ENCODE data around the gene PAPOLA.

Gene PAPOLA

GRCh38 chr14:96519970-96520369 lies 17.8 kb downstream of the PAPOLA start:
- peak; percentile 43 for DNase-seq (ENCODE audit: low read depth)
- TF ChIP-seq CTCF (IDR thresholded peaks at IDR 0.05; ENCODE audit: insufficient read depth, low read depth, low read length, missing control alignments), result no peak

GRCh38 chr14:96525452-96525851 lies 23.3 kb downstream of the PAPOLA start:
- TF ChIP-seq CTCF (IDR thresholded peaks at IDR 0.05; ENCODE audit: insufficient read depth, low read depth, low read length, missing control alignments), result no peak
- no peak overlapping the region for H3K4me3 ChIP-seq (ENCODE audit: low read depth, low read length)
- DNase-seq (ENCODE audit: low read depth), result no peak

More at GRCh38 chr14:96519970-96520369, 17.8 kb downstream of the PAPOLA start:
- H3K4me3 ChIP-seq (ENCODE audit: low read depth, low read length), result no peak overlapping the region

- H3K4me3 ChIP-seq (ENCODE audit: low read depth, low read length), result no peak overlapping the region
- TF ChIP-seq CTCF (IDR thresholded peaks at IDR 0.05; ENCODE audit: insufficient read depth, low read depth, low read length, missing control alignments), result no peak
- no peak for DNase-seq (ENCODE audit: low read depth)
Measured at GRCh38 chr14:96532632-96533031, 30.4 kb downstream of the PAPOLA start.

- TF ChIP-seq CTCF (IDR thresholded peaks at IDR 0.05; ENCODE audit: insufficient read depth, low read depth, low read length, missing control alignments), result no peak
- H3K4me3 ChIP-seq (ENCODE audit: low read depth, low read length), result no peak overlapping the region
- no peak for DNase-seq (ENCODE audit: low read depth)
Measured at GRCh38 chr14:96536807-96537206, 34.6 kb downstream of the PAPOLA start.

- TF ChIP-seq CTCF (IDR thresholded peaks at IDR 0.05; ENCODE audit: insufficient read depth, low read depth, low read length, missing control alignments), result no peak
- no peak for DNase-seq (ENCODE audit: low read depth)
- no peak overlapping the region for H3K4me3 ChIP-seq (ENCODE audit: low read depth, low read length)
Measured at GRCh38 chr14:96538097-96538989, 36.2 kb downstream of the PAPOLA start.

GRCh38 chr14:96538990-96539317 lies 36.8 kb downstream of the PAPOLA start:
- no peak overlapping the region for H3K4me3 ChIP-seq (ENCODE audit: low read depth, low read length)
- TF ChIP-seq CTCF (IDR thresholded peaks at IDR 0.05; ENCODE audit: insufficient read depth, low read depth, low read length, missing control alignments), result no peak

More at GRCh38 chr14:96538990-96539317, 36.8 kb downstream of the PAPOLA start:
- DNase-seq (ENCODE audit: low read depth), result no peak

All from GM12865 (cell line).